ENCODE data around the gene TMEM181.
"Not testable (repeated sequence)": the region's sequence is repeated elsewhere in the genome, so short reads cannot be mapped to it uniquely, and the experiment has no call there.

Gene TMEM181

GRCh38 chr6:158518191-158519127, 41.4 kb upstream of the TMEM181 start:
- H3K27ac ChIP-seq: peak overlapping the region; percentile 68
- TF ChIP-seq CTCF (conservative IDR thresholded peaks at IDR 0.05): peak; percentile 82

- H3K27ac ChIP-seq: peak overlapping the region; percentile 68
- no peak for TF ChIP-seq CTCF (conservative IDR thresholded peaks at IDR 0.05)
Observed at GRCh38 chr6:158519300-158519699, 40.6 kb upstream of the TMEM181 start.

GRCh38 chr6:158519761-158520160, 40.1 kb upstream of the TMEM181 start:
- H3K27ac ChIP-seq: no peak overlapping the region
- TF ChIP-seq CTCF (conservative IDR thresholded peaks at IDR 0.05): no peak

GRCh38 chr6:158520975-158521374, 38.9 kb upstream of the TMEM181 start:
- not testable (repeated sequence) for H3K27ac ChIP-seq

GRCh38 chr6:158521759-158522158, 38.1 kb upstream of the TMEM181 start:
- TF ChIP-seq CTCF (conservative IDR thresholded peaks at IDR 0.05): no peak
- no peak overlapping the region for H3K27ac ChIP-seq

- TF ChIP-seq CTCF (conservative IDR thresholded peaks at IDR 0.05): no peak
- no peak overlapping the region for H3K27ac ChIP-seq
Observed at GRCh38 chr6:158522616-158523015, 37.3 kb upstream of the TMEM181 start.

- no peak overlapping the region for H3K27ac ChIP-seq
- no peak for TF ChIP-seq CTCF (conservative IDR thresholded peaks at IDR 0.05)
Observed at GRCh38 chr6:158524311-158524710, 35.6 kb upstream of the TMEM181 start.

GRCh38 chr6:158527858-158528257, 32.0 kb upstream of the TMEM181 start:
- H3K27ac ChIP-seq: not testable (repeated sequence)
